Epithelial cell of esophagus (primary cell): ENCODE results near the gene ATP11B.

Source experiments
- DNase-seq: peaks from one replicate; pipeline ENCODE4 v3.0.0; 2010; ENCODE audit warnings: low read depth
- H3K4me3 ChIP-seq: 2 replicates; pipeline ENCODE4 v1.5.1; 2011; ENCODE audit warnings: mild to moderate bottlenecking, low read length, control low read depth
- CTCF ChIP-seq: IDR thresholded peaks from 2 replicates; pipeline ENCODE4 v1.5.1; 2011; ENCODE audit warnings: low read depth, mild to moderate bottlenecking, low read length, control low read depth, inconsistent platforms; ENCODE audit not compliant: insufficient read depth; ENCODE audit errors: missing control alignments

ATP11B gene

GRCh38 chr3:182803596-182803995 is 10.3 kb downstream of the ATP11B start:
- peak; percentile 37 for DNase-seq
- TF ChIP-seq CTCF: no peak
- no peak overlapping the region for H3K4me3 ChIP-seq

- no peak for TF ChIP-seq CTCF
- H3K4me3 ChIP-seq: no peak overlapping the region
- no peak for DNase-seq
Measured at GRCh38 chr3:182807061-182807460, 13.8 kb downstream of the ATP11B start.

- no peak for TF ChIP-seq CTCF
- no peak for DNase-seq
- no peak overlapping the region for H3K4me3 ChIP-seq
Measured at GRCh38 chr3:182808041-182808770, 14.9 kb downstream of the ATP11B start.

- DNase-seq: no peak
- TF ChIP-seq CTCF: no peak
- no peak overlapping the region for H3K4me3 ChIP-seq
Measured at GRCh38 chr3:182809531-182809930, 16.2 kb downstream of the ATP11B start.

GRCh38 chr3:182810574-182811268 is 17.4 kb downstream of the ATP11B start:
- no peak overlapping the region for H3K4me3 ChIP-seq
- TF ChIP-seq CTCF: no peak
- DNase-seq: peak; percentile 41

- H3K4me3 ChIP-seq: no peak overlapping the region
- no peak for TF ChIP-seq CTCF
- no peak for DNase-seq
Measured at GRCh38 chr3:182811269-182811596, 17.9 kb downstream of the ATP11B start.

GRCh38 chr3:182812123-182812522 is 18.8 kb downstream of the ATP11B start:
- TF ChIP-seq CTCF: no peak
- H3K4me3 ChIP-seq: no peak overlapping the region

More at GRCh38 chr3:182812123-182812522, 18.8 kb downstream of the ATP11B start:
- DNase-seq: no peak
